NCI-H128 (cell line): ENCODE data around the gene USP12.

Experiments used
- DNase-seq: peaks from one replicate; lab custom pipeline; 2025; ENCODE audit not compliant: unreplicated experiment; lab: John Stamatoyannopoulos, UW

USP12 gene

GRCh38 chr13:27038323-27038722 lies 133.3 kb downstream of the USP12 start:
- no peak for DNase-seq

GRCh38 chr13:27037571-27037970 lies 134.0 kb downstream of the USP12 start:
- DNase-seq = no peak

- DNase-seq = no peak
These were observed 134.4 kb downstream of the USP12 start for GRCh38 chr13:27037171-27037570.

GRCh38 chr13:27036236-27036981 lies 135.2 kb downstream of the USP12 start:
- DNase-seq = no peak

- no peak for DNase-seq
These were observed 135.7 kb downstream of the USP12 start for GRCh38 chr13:27035892-27036235.

- DNase-seq = no peak
These were observed 136.9 kb downstream of the USP12 start for GRCh38 chr13:27034678-27035111.

GRCh38 chr13:27028683-27029480 lies 142.7 kb downstream of the USP12 start:
- no peak for DNase-seq

- no peak for DNase-seq
These were observed 144.4 kb downstream of the USP12 start for GRCh38 chr13:27027086-27027667.

GRCh38 chr13:27026396-27026795 lies 145.2 kb downstream of the USP12 start:
- no peak for DNase-seq

- DNase-seq = no peak
These were observed 146.7 kb downstream of the USP12 start for GRCh38 chr13:27024776-27025492.

GRCh38 chr13:27024074-27024461 lies 147.5 kb downstream of the USP12 start:
- DNase-seq = no peak

- no peak for DNase-seq
These were observed 148.1 kb downstream of the USP12 start for GRCh38 chr13:27023385-27024073.

GRCh38 chr13:27022571-27023311 lies 148.9 kb downstream of the USP12 start:
- DNase-seq = no peak

GRCh38 chr13:27020415-27020814 lies 151.2 kb downstream of the USP12 start:
- DNase-seq = no peak

GRCh38 chr13:27018882-27019281 lies 152.7 kb downstream of the USP12 start:
- DNase-seq = no peak

GRCh38 chr13:27018344-27018861 lies 153.2 kb downstream of the USP12 start:
- no peak for DNase-seq

GRCh38 chr13:27016875-27017274 lies 154.7 kb downstream of the USP12 start:
- DNase-seq = no peak
